Stimulated activated CD8-positive, alpha-beta memory T cell treated with anti-CD3 and anti-CD28 coated beads, Interleukin-7, amount 100 ng/mL, for 1 hour (primary cell): ENCODE data around the gene MYH7.
"Not testable (repeated sequence)": the region's sequence is repeated elsewhere in the genome, so short reads cannot be mapped to it uniquely, and the experiment has no call there.

Source experiments
- DNase-seq, 2 donors: peaks; one replicate each; pipeline ENCODE4 v3.0.0-alpha.2; 2020; ENCODE audit warnings: low read depth in 2 of 2

MYH7 gene

GRCh38 chr14:23406725-23407355, 28.6 kb downstream of the MYH7 start:
- no peak for DNase-seq

DNA sequence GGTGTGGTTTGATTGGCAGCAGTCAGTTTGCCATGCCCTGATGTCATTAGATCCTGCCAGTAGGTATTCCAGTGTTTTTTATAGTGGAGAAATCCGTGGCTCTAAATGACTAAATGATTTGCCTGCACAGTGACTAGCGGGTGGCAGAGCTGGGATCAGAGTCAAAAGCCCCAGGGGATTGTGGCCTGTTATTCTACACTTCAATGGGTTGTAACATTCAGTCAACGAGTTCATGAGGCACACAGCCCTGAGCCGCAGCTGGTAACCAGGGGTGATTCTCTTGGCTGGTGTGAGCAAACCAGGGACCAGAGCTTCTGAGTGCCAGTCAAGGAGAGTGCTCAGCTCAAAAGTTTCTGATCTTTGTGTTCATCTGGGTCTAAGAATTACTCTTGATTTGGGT, 29.2 kb downstream of the MYH7 start:
- DNase-seq = no peak

DNA sequence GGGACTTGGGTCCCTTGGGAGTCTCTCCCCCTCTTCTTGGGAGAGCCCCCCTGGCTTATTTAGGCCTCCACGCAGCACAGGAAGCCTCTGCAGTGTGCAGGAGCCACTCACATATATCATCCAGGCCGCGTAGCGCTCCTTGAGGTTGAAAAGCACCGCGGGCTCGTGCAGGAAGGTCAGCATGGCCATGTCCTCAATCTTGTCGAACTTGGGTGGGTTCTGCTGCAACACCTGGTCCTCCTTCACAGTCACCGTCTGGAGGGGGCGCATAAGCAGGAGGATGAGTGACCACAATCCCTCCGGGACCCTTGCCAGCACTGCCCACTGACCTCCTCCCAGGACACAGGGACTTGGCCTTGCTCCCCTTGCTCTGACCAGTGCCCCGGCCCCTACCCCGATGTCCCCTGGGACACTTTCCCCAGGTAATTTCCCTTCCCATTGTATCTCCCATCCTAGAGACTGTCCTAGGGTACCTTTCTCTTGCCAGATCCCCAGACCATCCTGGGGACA, 29.9 kb downstream of the MYH7 start:
- DNase-seq = no peak

DNA sequence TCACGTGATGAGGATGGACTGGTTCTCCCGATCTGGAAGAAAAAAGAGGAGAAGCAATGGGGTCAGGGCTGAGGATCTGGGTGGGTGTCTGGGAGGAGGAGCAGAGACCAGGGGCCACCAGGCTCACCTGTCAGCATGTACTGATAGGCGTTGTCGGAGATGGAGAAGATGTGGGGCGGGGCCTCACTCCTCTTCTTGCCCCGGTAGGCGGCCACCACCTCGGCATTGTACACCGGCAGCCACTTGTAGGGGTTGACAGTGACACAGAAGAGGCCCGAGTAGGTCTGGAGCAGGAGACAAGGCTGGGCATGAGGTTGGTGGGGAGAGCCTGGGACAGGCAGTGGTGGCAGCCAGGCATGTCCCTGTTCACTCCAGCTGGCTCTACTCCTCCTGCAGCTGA, 30.4 kb downstream of the MYH7 start:
- no peak for DNase-seq

DNA sequence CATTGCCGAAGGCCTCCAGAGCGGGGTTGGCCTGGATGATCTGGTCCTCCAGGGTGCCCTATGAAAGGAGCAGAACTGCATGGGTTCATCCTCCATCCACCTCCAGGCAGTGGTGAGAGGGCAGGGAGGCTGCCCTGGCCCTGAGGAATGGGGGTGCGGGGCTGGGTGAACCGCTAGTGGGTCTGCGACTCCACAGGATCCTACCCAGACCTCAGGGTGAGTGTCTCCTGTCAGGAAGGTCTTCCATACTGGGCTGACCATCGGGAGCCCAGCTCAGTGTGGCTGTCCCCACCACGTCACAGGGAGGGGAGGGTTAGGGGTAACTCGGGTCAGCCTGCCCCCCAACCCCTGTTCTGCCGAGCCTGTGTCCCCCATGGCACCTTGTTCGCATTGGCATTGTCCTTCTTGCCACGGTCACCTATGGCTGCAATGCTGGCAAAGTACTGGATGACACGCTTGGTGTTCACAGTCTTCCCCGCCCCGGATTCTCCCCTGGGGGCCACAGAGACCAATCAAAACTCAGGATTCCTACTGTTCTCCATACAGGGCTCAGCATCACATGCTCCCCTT, 31.0 kb downstream of the MYH7 start:
- DNase-seq = no peak

DNA sequence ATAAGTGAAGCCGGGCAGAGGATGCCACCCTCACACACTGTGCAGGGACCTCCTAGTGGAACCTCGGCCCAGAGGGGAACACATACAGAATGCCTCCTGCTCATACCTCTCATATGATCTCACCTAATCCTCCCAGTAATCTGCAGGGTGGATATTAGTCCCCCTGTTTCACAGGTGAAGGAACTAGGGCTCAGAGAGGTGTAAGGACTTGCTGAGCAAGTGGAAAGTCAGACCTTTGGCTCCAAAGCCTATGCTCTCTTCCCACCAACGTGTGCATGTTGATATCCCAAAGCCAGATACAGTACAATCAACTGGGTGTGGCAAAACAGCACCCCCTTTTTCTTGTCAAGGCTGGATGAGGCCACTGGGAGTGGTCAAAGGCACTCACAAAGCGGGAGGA, 31.6 kb downstream of the MYH7 start:
- no peak for DNase-seq

GRCh38 chr14:23403139-23403438, 32.4 kb downstream of the MYH7 start:
- no peak for DNase-seq

DNA sequence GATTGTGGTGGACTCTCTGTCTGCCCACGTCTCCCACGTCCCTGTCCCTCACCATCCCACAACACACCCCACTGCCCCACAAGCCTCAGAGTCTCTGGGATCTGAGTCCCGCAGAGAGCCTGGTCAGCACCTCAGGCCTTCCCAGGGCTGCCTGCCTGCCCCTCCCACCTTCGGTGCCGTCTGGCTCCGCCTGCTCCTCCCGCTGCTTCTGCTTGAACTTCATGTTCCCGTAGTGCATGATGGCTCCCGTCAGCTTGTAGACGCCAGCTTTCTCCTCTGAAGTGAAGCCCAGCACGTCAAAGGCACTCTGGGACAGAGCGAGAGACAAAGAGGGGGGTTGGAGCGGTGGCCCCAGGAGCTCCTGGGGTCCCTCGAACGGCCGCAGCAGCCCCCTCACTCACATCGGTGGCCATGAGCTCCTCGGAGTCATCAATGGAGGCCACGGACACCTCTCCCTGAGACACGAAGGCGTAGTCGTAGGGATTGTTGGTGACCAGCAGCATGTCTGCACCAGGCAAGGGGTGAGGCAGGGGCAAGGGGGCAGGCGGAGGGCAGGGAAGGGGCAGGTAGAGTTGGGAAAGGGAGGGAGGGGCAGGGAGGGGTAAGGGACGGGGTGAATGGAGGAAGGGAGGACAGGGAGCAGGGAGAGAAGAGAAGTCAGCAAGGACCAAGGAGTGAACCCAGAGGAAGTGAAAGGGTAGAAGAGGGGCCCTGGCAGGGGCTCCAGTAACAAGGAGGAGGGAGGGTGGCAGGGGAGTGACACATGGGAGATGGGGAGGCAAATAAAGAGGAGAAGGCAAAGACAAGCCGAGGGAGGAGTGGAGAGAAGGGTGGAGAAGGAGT, 32.9 kb downstream of the MYH7 start:
- DNase-seq = no peak

DNA sequence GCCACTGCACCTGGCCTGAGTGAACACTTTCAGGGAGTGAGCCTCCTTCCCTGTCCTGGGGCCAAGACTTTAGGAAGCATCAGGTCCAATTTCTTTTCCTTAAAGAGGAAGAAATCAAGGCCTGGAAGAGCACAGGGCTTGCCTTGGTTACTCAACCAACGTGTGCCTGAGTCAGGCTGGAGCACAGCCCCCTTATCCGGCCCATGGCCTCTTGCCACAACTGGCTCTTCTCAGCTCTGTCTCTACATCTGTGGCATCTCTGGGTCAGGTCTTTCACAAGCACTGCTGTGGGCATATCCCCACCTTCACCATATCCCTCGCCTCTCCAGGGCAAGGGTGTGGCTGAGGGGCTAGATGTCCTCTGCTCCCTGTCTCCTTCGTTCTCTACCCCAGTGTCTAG, 34.2 kb downstream of the MYH7 start:
- no peak for DNase-seq

DNA sequence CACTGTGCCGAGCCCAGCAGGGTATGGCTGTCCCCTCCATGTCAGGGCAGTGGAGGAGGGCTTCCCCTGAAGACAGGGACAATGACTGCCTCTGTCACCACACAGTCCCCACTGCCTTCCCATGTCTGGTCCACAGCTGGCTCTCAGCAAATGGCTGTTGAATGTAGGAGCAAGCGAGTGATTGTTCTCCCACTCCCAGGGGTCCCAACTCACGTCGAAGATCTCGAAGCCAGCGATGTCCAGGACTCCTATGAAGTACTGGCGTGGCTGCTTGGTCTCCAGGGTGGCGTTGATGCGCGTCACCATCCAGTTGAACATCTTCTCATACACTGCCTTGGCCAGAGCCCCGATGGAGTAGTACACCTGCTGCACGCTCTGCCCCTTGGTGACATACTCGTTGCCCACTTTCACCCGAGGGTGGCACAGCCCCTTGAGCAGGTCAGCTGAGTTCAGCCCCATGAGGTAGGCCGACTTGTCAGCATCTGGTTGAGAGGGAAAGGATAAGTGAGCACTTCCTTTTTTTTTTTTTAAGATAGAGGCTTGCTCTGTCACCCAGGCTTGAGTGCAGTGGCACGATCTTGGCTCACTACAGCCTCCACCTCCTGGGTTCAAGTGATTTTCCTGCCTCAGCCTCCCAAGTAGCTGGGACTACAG, 34.8 kb downstream of the MYH7 start:
- DNase-seq = not testable (repeated sequence)

DNA sequence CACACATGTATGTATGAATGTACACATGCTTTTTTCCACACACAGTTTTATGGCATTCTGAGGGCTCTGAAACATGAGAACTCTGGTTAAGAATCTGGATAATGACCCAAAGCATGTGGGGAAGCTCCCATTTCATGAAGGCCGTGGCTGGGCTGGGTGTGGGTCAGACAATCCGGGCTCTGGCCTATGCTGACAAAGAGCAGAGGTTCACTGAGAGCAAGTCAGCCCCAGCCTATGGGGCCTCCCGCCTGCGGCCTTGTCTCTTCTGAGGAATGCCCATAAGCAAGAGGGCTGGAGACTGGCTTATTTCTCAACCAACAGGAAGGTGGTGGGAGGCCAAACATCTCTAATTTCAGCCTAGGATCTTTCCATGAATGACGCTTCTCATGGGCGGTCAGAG, 35.9 kb downstream of the MYH7 start:
- no peak for DNase-seq

DNA sequence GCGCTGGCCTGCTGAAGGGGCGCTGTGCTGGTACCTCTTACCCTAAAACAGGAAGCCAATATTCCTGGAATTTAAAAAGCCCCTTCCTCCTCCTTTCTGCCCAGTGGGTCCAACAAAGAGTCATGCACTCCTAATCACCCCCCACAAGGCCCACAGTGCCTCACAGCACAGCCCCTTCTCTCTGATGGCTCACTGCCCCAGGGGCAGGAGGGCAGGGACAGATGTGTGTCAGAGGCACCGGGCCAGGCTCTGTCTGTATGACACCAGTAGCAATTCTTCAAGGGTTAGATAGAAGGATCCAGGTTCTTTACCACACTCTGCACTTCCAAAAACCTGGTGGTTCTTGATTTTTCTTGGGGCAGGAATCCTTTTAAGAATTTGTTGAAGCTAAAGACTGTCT, 36.3 kb downstream of the MYH7 start:
- DNase-seq = no peak

DNA sequence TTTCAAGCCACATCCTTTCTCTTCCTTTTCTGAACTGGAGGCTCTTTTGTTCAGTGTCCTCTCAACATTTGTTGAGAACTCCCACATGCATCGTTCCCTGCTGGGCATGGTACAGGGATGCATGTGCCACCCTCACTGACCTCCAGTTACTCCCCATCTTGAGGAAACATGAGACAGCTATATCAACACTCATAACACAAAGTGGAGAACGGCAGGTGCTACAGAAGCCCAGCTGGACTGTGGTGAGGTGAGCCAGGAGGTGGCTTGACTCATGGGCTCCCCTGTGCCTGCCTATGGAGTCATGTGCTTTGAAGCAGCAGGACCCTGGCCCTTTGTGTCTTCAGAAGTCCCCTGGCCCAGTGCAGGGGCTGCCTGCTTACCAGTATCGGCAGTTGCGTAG, 37.1 kb downstream of the MYH7 start:
- DNase-seq = no peak

- no peak for DNase-seq
Measured at GRCh38 chr14:23396781-23397407, 38.6 kb downstream of the MYH7 start.

GRCh38 chr14:23396126-23396525, 39.3 kb downstream of the MYH7 start:
- DNase-seq = no peak

GRCh38 chr14:23392613-23393012, 42.8 kb downstream of the MYH7 start:
- DNase-seq = no peak

GRCh38 chr14:23389871-23390270, 45.6 kb downstream of the MYH7 start:
- not testable (repeated sequence) for DNase-seq

DNA sequence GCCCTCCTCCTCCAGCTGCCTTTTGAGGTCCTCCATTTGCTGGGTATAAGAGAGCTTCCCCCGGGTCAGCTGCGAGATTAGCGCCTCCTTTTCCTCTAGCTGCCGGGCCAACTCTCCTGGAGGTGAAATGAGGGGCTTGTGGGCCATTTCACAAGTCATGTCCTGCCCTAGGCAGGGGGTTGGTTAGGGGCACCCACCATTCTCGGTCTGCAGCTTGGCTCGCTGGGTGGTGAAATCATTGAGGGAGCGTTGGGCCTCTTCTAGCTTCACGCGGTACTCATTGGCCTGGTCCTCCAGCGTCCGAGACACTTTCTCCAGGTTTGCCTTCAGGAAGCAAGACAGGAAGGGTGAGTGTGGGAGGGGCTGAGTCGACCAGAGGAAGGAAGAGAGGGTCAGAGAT, 46.1 kb downstream of the MYH7 start:
- no peak for DNase-seq

GRCh38 chr14:23388996-23389395, 46.5 kb downstream of the MYH7 start:
- no peak for DNase-seq

- DNase-seq = no peak
Measured at GRCh38 chr14:23387916-23388882, 47.3 kb downstream of the MYH7 start.

DNA sequence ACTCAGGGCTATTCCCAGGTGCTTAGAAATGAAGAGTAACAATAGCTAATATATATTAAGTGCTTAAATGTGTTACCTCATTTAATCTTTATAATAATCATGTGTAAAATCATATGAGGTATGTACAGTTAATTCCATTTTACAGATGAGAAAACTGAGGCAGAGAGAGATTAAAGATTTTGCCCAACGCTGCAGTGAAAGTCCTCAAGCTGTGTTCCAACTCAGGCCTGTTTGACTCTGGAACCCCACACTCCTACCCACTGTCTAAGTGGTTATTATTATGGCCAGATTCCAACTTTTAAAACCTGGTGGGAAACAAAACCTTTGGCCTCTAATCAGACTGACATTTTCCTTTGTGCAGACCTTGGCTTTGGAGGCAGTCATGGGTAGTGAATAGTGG, 48.5 kb downstream of the MYH7 start:
- DNase-seq = no peak
